Keratinocyte (primary cell): ENCODE results near the gene ADGRG2. TPM values are rescaled to one million over a fixed set of nuclear protein-coding genes. Genes with fewer than 3 reads are reported as not detected.

ENCODE experiments used
- DNase-seq: peaks from one replicate; pipeline ENCODE4 v3.0.0-alpha.2; 2011; ENCODE audit warnings: low read depth, missing footprints, low spot score
- FAIRE-seq: peaks from 2 replicates; lab custom pipeline; 2011; peaks lifted over from hg19 to GRCh38; lab: Jason Lieb, UNC
- H2AFZ ChIP-seq: 2 replicates; pipeline ENCODE4 v1.6.0; 2012; ENCODE audit warnings: low read length, control low read depth, inconsistent platforms; ENCODE audit not compliant: control insufficient read depth
- H3K27ac ChIP-seq: 2 replicates; pipeline ENCODE4 v1.5.1; 2011; ENCODE audit warnings: low read length; ENCODE audit not compliant: control insufficient read depth, insufficient read depth
- H3K27me3 ChIP-seq: 3 replicates; pipeline ENCODE4 v1.6.0; 2011; ENCODE audit warnings: low read length; ENCODE audit not compliant: control insufficient read depth, insufficient read depth; ENCODE audit errors: extremely low read depth
- H3K36me3 ChIP-seq, 2 experiments: 2 replicates in 1 of 2; 3 replicates in 1 of 2; pipeline ENCODE4 v1.5.1; 2011; ENCODE audit warnings: low read length in 2 of 2, mild to moderate bottlenecking in 1 of 2; ENCODE audit not compliant: control insufficient read depth in 2 of 2, insufficient read depth in 2 of 2; ENCODE audit errors: extremely low read depth in 1 of 2
- H3K4me1 ChIP-seq: 3 replicates; pipeline ENCODE4 v1.5.1; 2011; ENCODE audit warnings: low read length; ENCODE audit not compliant: control insufficient read depth, insufficient read depth; ENCODE audit errors: extremely low read depth
- H3K4me2 ChIP-seq: 3 replicates; pipeline ENCODE4 v1.6.0; 2011; ENCODE audit warnings: low read depth, low read length; ENCODE audit not compliant: control insufficient read depth, insufficient read depth; ENCODE audit errors: extremely low read depth
- H3K4me3 ChIP-seq, 3 experiments: fragments of 200-600 bp in 1 of 3; sonication (generic) in 1 of 3; 2 replicates in 2 of 3; 3 replicates in 1 of 3; pipeline ENCODE4 v1.5.1; 2011 to 2016; ENCODE audit warnings: low read length in 3 of 3, mild to moderate bottlenecking in 3 of 3, control low read depth in 2 of 3, inconsistent platforms in 1 of 3, low read depth in 1 of 3, mixed read lengths in 1 of 3, mixed run types in 1 of 3, moderate library complexity in 1 of 3; ENCODE audit not compliant: control insufficient read depth in 2 of 3, insufficient read depth in 2 of 3; ENCODE audit errors: extremely low read depth in 1 of 3
- H3K79me2 ChIP-seq: 2 replicates; pipeline ENCODE4 v1.6.0; 2012; ENCODE audit warnings: low read length; ENCODE audit not compliant: control insufficient read depth, insufficient read depth
- H3K9ac ChIP-seq: 3 replicates; pipeline ENCODE4 v1.6.0; 2011; ENCODE audit warnings: low read length; ENCODE audit not compliant: control insufficient read depth, insufficient read depth; ENCODE audit errors: extremely low read depth
- H3K9me1 ChIP-seq: 3 replicates; pipeline ENCODE4 v1.6.0; 2011; ENCODE audit warnings: low read length; ENCODE audit not compliant: control insufficient read depth, insufficient read depth; ENCODE audit errors: extremely low read depth
- H3K9me3 ChIP-seq: 2 replicates; pipeline ENCODE4 v1.5.1; 2012; ENCODE audit warnings: low read depth, low read length; ENCODE audit not compliant: control insufficient read depth
- H4K20me1 ChIP-seq: 3 replicates; pipeline ENCODE4 v1.6.0; 2011; ENCODE audit warnings: low read length; ENCODE audit not compliant: control insufficient read depth, insufficient read depth; ENCODE audit errors: extremely low read depth
- CTCF ChIP-seq, 3 experiments: IDR thresholded peaks in 1 of 3; conservative IDR thresholded peaks in 1 of 3; optimal IDR thresholded peaks in 1 of 3; 2 replicates in 2 of 3; 3 replicates in 1 of 3; pipeline versions ENCODE3 to v1.5.1; 2011; ENCODE audit warnings: low read length in 3 of 3, mild to moderate bottlenecking in 3 of 3, moderate library complexity in 2 of 3, control low read depth in 1 of 3, inconsistent platforms in 1 of 3; ENCODE audit not compliant: insufficient read depth in 2 of 3; ENCODE audit errors: extremely low read depth in 1 of 3
- EZH2 ChIP-seq: IDR thresholded peaks from one replicate; pipeline ENCODE4 v1.6.1; 2012; ENCODE audit warnings: inconsistent platforms, mild to moderate bottlenecking, low read length, moderate library complexity
- dilution Hi-C: fragments of 300-500 bp; cut with MboI; formaldehyde crosslinking; loops from one replicate; pipeline ENCODE4 v1.7.0; 2020; ENCODE audit warnings: low sequenced_read_pairs; ENCODE audit not compliant: extremely low pct_ligation_motif_present
- polyA plus RNA-seq, 5 experiments: library from polyadenylated mRNA; depleted of rRNA in 3 of 5; stranded (reverse) in 3 of 5; stranded (forward) in 1 of 5; unstranded in 1 of 5; fragments of >200 nt; gene quantifications; 1 replicate in 1 of 5; 2 replicates in 3 of 5; 3 replicates in 1 of 5; pipeline versions ENCODE4 v1.2.1 to v1.2.3, GENCODE V29; 2011 to 2012; ENCODE audit warnings: missing spikeins in 2 of 5, low read depth in 1 of 5, low replicate concordance in 1 of 5

The ADGRG2 gene
- polyA plus RNA-seq, 1 donor (not counting 4 experiments of a cell fraction or from before 2014, with no cell fraction given) = 0.20 TPM

GRCh38 chrX:18949944-18950301 lies 172.3 kb downstream of the ADGRG2 start:
- Histone ChIP-seq H3K4me2 (no peak overlapping the region), H3K9ac (no peak overlapping the region), H3K4me3 (no peak overlapping the region), H3K27me3 (no peaks in the 10 kb centered on the region), H3K9me3 (no peaks in the 10 kb centered on the region), H2AFZ (no peak overlapping the region), H3K27ac (no peak overlapping the region), H3K36me3 (peaks cover 0 to 4% of the 10 kb centered on the region in 2 experiments), H4K20me1 (no peaks in the 10 kb centered on the region), H3K4me1 (no peaks in the 10 kb centered on the region), H3K79me2 (no peaks in the 10 kb centered on the region), H3K9me1 (no peaks in the 10 kb centered on the region)
- DNase-seq (no peak), FAIRE-seq (no peak)
- dilution Hi-C loops = no loop called here
- TF ChIP-seq CTCF (optimal IDR thresholded peaks at IDR 0.05 in 1 of 3, IDR thresholded peaks at IDR 0.05 in 1 of 3, conservative IDR thresholded peaks at IDR 0.05 in 1 of 3; ENCODE audit: extremely low read depth in 1 of 3, insufficient read depth in 2 of 3, low read length in 3 of 3) = no peak
- TF ChIP-seq EZH2 = no peak

- TF ChIP-seq CTCF (optimal IDR thresholded peaks at IDR 0.05 in 1 of 3, IDR thresholded peaks at IDR 0.05 in 1 of 3, conservative IDR thresholded peaks at IDR 0.05 in 1 of 3; ENCODE audit: extremely low read depth in 1 of 3, insufficient read depth in 2 of 3, low read length in 3 of 3) = no peak
- no peak for TF ChIP-seq EZH2
- H2AFZ ChIP-seq = no peak overlapping the region
- FAIRE-seq = no peak
Measured at GRCh38 chrX:18949291-18949943, 172.9 kb downstream of the ADGRG2 start.

More at GRCh38 chrX:18949291-18949943, 172.9 kb downstream of the ADGRG2 start:
- Histone ChIP-seq H4K20me1 (no peaks in the 10 kb centered on the region), H3K4me3 (no peak overlapping the region), H3K9ac (no peak overlapping the region), H3K27me3 (no peaks in the 10 kb centered on the region), H3K9me1 (no peaks in the 10 kb centered on the region), H3K9me3 (no peaks in the 10 kb centered on the region), H3K36me3 (peaks cover 0 to 4% of the 10 kb centered on the region in 2 experiments), H3K79me2 (no peaks in the 10 kb centered on the region), H3K4me2 (no peak overlapping the region), H3K27ac (no peak overlapping the region), H3K4me1 (no peaks in the 10 kb centered on the region)
- DNase-seq = no peak
- dilution Hi-C loops = no loop called here
